ENCODE results near the gene PHF11. TPM values are rescaled to one million over a fixed set of nuclear protein-coding genes. Genes with fewer than 3 reads are reported as not detected.

PHF11 gene
- total and polyA plus RNA-seq, 2 of the 13 experiments (the other 11 are each of a cell fraction or from before 2014, with no cell fraction given): 15.8 to 22.0 TPM

GRCh38 chr13:49499889-49500660 lies 4.3 kb downstream of the PHF11 start:
- Histone ChIP-seq H3K9me3 (ENCODE audit: low read length) (no peaks in the 10 kb centered on the region), H3K27ac (ENCODE audit: extremely low read length, insufficient read depth, low read length) (no peak overlapping the region), H4K20me1 (ENCODE audit: insufficient read depth, low read length) (no peaks in the 10 kb centered on the region), H3K4me3 (replicated peaks in 1 of 3; ENCODE audit: insufficient read depth in 1 of 3, low read depth in 2 of 3, low read length in 3 of 3) (no peak overlapping the region), H2AFZ (ENCODE audit: low read length) (no peak overlapping the region), H3K4me1 (ENCODE audit: insufficient read depth, low read length) (peaks cover 7% of the 10 kb centered on the region), H3K27me3 (ENCODE audit: control insufficient read depth in 1 of 2, insufficient read depth in 2 of 2, low read length in 2 of 2) (no peaks in the 10 kb centered on the region), H3K36me3 (replicated peaks in 1 of 2; ENCODE audit: control insufficient read depth in 1 of 2, insufficient read depth in 2 of 2, low read length in 2 of 2) (no peaks in the 10 kb centered on the region), H3K9ac (ENCODE audit: insufficient read depth, low read depth, low read length) (no peak overlapping the region), H3K79me2 (ENCODE audit: insufficient read depth, low read length) (no peaks in the 10 kb centered on the region), H3K4me2 (ENCODE audit: low read depth, low read length) (no peak overlapping the region)
- intact Hi-C loops (cut with micrococcal nuclease; ENCODE audit: unreplicated experiment): loop anchor here (5.0 kb wide), 1 partner anchor 48 kb away; no protein-coding TSS in a partner anchor
- ChIA-PET CTCF (ENCODE audit: low intra/inter-chr PET ratio, low total read pairs) (no interaction called here), POLR2A (no interaction called here)
- in situ Hi-C loops (cut with HindIII; ENCODE audit: extremely low pct_ligation_motif_present, low pct_unique_long_range_greater_than_20kb): no loop called here
- DNase-seq (ENCODE audit: low spot score) (no peak), ATAC-seq (no peak), FAIRE-seq (no peak)
- no TSS peak for BruUV-seq (replicated peaks)
- WGBS (ENCODE audit: low lambda C conversion rate): 99% methylated on average over 6 of the region's 6 CpGs
- TF ChIP-seq ZNF570 (CRISPR knock-in tag; IDR thresholded peaks at IDR 0.05; ENCODE audit: borderline replicate concordance): no peak
- no peak for TF ChIP-seq ZNF292 (CRISPR knock-in tag; IDR thresholded peaks at IDR 0.05; ENCODE audit: borderline replicate concordance, low read depth)
- no peak for TF ChIP-seq ZNF563 (CRISPR knock-in tag; IDR thresholded peaks at IDR 0.05)
- TF ChIP-seq NR1H2 (CRISPR knock-in tag; IDR thresholded peaks at IDR 0.05; ENCODE audit: borderline replicate concordance, low read depth): no peak
- no peak for TF ChIP-seq MLLT10 (CRISPR knock-in tag; IDR thresholded peaks at IDR 0.05)
- no peak for TF ChIP-seq ZNF234 (CRISPR knock-in tag; conservative IDR thresholded peaks at IDR 0.05)
- no peak for TF ChIP-seq ZNF17 (CRISPR knock-in tag; IDR thresholded peaks at IDR 0.05)
- TF ChIP-seq PLSCR1 (CRISPR knock-in tag; IDR thresholded peaks at IDR 0.05; ENCODE audit: borderline replicate concordance): no peak
- no peak for TF ChIP-seq ZBTB49 (CRISPR knock-in tag; IDR thresholded peaks at IDR 0.05; ENCODE audit: borderline replicate concordance)
- no peak for TF ChIP-seq LRRFIP1 (CRISPR knock-in tag; conservative IDR thresholded peaks at IDR 0.05)
- TF ChIP-seq PRDM4 (CRISPR knock-in tag; IDR thresholded peaks at IDR 0.05; ENCODE audit: borderline replicate concordance): no peak
- no peak for TF ChIP-seq ZFP62 (CRISPR knock-in tag; IDR thresholded peaks at IDR 0.05)
- no peak for TF ChIP-seq ZNF10 (CRISPR knock-in tag; IDR thresholded peaks at IDR 0.05; ENCODE audit: borderline replicate concordance, low read depth)
- no peak for TF ChIP-seq SNAPC2 (CRISPR knock-in tag; IDR thresholded peaks at IDR 0.05)

Data from HepG2 (cell line).